Lower lobe of right lung (tissue), 2 donors: ENCODE results near the gene ZBP1. TPM values are rescaled to one million over a fixed set of nuclear protein-coding genes. Genes with fewer than 3 reads are reported as not detected.
"Not testable (repeated sequence)": the region's sequence is repeated elsewhere in the genome, so short reads cannot be mapped to it uniquely, and the experiment has no call there.

ENCODE experiments used
- ATAC-seq, 2 donors: fragments of 200-7000 bp; cut with Tn5 transposase; one replicate each; pipeline ENCODE4 v1.9.1; 2020 to 2022; ENCODE audit warnings: mild to moderate bottlenecking in 2 of 2, moderate library complexity in 2 of 2
- DNase-seq: peaks from one replicate; pipeline ENCODE4 v3.0.0-alpha.2; 2020
- H3K27ac ChIP-seq: fragments of 200-600 bp; one replicate; pipeline ENCODE4 v1.8.0; 2022
- H3K27me3 ChIP-seq: fragments of 200-600 bp; one replicate; pipeline ENCODE4 v1.8.0; 2022; ENCODE audit warnings: low read depth
- H3K36me3 ChIP-seq: fragments of 200-600 bp; one replicate; pipeline ENCODE4 v1.8.0; 2022; ENCODE audit warnings: mild to moderate bottlenecking
- H3K4me1 ChIP-seq: fragments of 200-600 bp; one replicate; pipeline ENCODE4 v1.8.0; 2022
- H3K4me3 ChIP-seq: fragments of 200-600 bp; one replicate; pipeline ENCODE4 v1.8.0; 2022; ENCODE audit warnings: mild to moderate bottlenecking
- H3K9me3 ChIP-seq: fragments of 200-600 bp; one replicate; pipeline ENCODE4 v1.8.0; 2022
- CTCF ChIP-seq: fragments of 200-600 bp; IDR thresholded peaks from one replicate; pipeline ENCODE4 v1.8.0; 2022; ENCODE audit warnings: antibody characterized with exemption, mild to moderate bottlenecking
- intact Hi-C: fragments of 100-400 bp; cut with DNase I; formaldehyde crosslinking; loops from one replicate; pipeline ENCODE4 v1.11.0; 2022
- total RNA-seq: library from RNA; stranded (reverse); fragmentation: NEBNext Ultra II Directional; extraction: Animal tissue kit (Norgen Biotek cat#: 25700); gene quantifications from one replicate; pipeline ENCODE4 v1.2.1, GENCODE V29; 2021
- donor health status: DM: no; HTN: yes; CAD: no; lungs with severe emphysema.

ZBP1 gene
- total RNA-seq, 1 donor from 2014 or later: 5.8 TPM

GRCh38 chr20:57638173-57638894, 18.1 kb upstream of the ZBP1 start:
- peak; percentile 79 to 98 for ATAC-seq
- H3K9me3 ChIP-seq: no peaks in the 10 kb centered on the region
- peak; percentile 34 for DNase-seq
- H3K36me3 ChIP-seq: no peaks in the 10 kb centered on the region
- no peak overlapping the region for H3K27ac ChIP-seq
- no peak overlapping the region for H3K4me3 ChIP-seq
- intact Hi-C loops: no loop called here
- H3K27me3 ChIP-seq: no peaks in the 10 kb centered on the region
- H3K4me1 ChIP-seq: no peaks in the 10 kb centered on the region
- TF ChIP-seq CTCF: no peak

- Histone ChIP-seq H3K9me3 (no peaks in the 10 kb centered on the region), H3K4me3 (no peak overlapping the region), H3K27ac (no peak overlapping the region), H3K27me3 (no peaks in the 10 kb centered on the region), H3K36me3 (no peaks in the 10 kb centered on the region), H3K4me1 (no peaks in the 10 kb centered on the region)
- DNase-seq: no peak
- intact Hi-C loops: no loop called here
- no peak for TF ChIP-seq CTCF
- no peak for ATAC-seq
Measured at GRCh38 chr20:57633945-57634491, 13.8 kb upstream of the ZBP1 start.

- Histone ChIP-seq H3K4me3 (no peak overlapping the region), H3K27me3 (no peaks in the 10 kb centered on the region), H3K36me3 (no peaks in the 10 kb centered on the region), H3K9me3 (no peaks in the 10 kb centered on the region), H3K4me1 (peaks cover 8% of the 10 kb centered on the region), H3K27ac (no peak overlapping the region)
- intact Hi-C loops: no loop called here
- ATAC-seq: no peak
- no peak for DNase-seq
- no peak for TF ChIP-seq CTCF
Measured at GRCh38 chr20:57632286-57632685, 12.1 kb upstream of the ZBP1 start.

GRCh38 chr20:57630061-57630460, 9.8 kb upstream of the ZBP1 start:
- TF ChIP-seq CTCF: no peak
- Histone ChIP-seq H3K27me3 (no peaks in the 10 kb centered on the region), H3K27ac (peak overlapping the region; percentile 50), H3K36me3 (no peaks in the 10 kb centered on the region), H3K9me3 (no peaks in the 10 kb centered on the region), H3K4me1 (peaks cover 10% of the 10 kb centered on the region), H3K4me3 (peak overlapping the region; percentile 41)
- intact Hi-C loops: no loop called here
- DNase-seq: no peak
- ATAC-seq: peak; percentile 69 to 78

GRCh38 chr20:57629491-57629901, 9.3 kb upstream of the ZBP1 start:
- H3K27ac ChIP-seq: peak overlapping the region; percentile 50
- ATAC-seq, H3K27me3 ChIP-seq, H3K36me3 ChIP-seq, intact Hi-C loops, H3K9me3 ChIP-seq, DNase-seq: not testable (repeated sequence)
- peaks cover 10% of the 10 kb centered on the region for H3K4me1 ChIP-seq
- peak overlapping the region; percentile 41 for H3K4me3 ChIP-seq

- H3K9me3 ChIP-seq, ATAC-seq, H3K27me3 ChIP-seq, intact Hi-C loops, DNase-seq, H3K36me3 ChIP-seq: not testable (repeated sequence)
- H3K4me1 ChIP-seq: peaks cover 10% of the 10 kb centered on the region
- peak overlapping the region; percentile 27 for H3K4me3 ChIP-seq
- peak overlapping the region; percentile 84 for H3K27ac ChIP-seq
Measured at GRCh38 chr20:57628962-57629308, 8.7 kb upstream of the ZBP1 start.
